SK-N-SH (cell line): Measurements from ENCODE around the gene HDHD5. TPM values are rescaled to one million over a fixed set of nuclear protein-coding genes. Genes with fewer than 3 reads are reported as not detected.

Source experiments
- CTCF ChIA-PET: fragments of 300-600, 350-600 bp; formaldehyde crosslinking; extraction: SDS; loops from one replicate; lab custom pipeline; 2021; lab: Yijun Ruan, JAX
- POLR2A ChIA-PET: fragments of 350-600 bp; sonication (Branson Sonifier 250); formaldehyde crosslinking; extraction: SDS; loops from one replicate; lab custom pipeline; 2020; ENCODE audit warnings: antibody characterized with exemption, inconsistent platforms; lab: Yijun Ruan, JAX
- DNase-seq: peaks from one replicate; pipeline ENCODE4 v3.0.0; 2012
- H2AFZ ChIP-seq: fragments of 200-600 bp; sonication (generic); 2 replicates; pipeline ENCODE4 v1.8.1; 2016; ENCODE audit warnings: antibody characterized with exemption, mild to moderate bottlenecking, low read depth
- H3F3A ChIP-seq: fragments of 200-600 bp; sonication (generic); replicated peaks from 2 replicates; pipeline ENCODE3; 2016; ENCODE audit warnings: antibody characterized with exemption, mild to moderate bottlenecking; ENCODE audit not compliant: insufficient read depth
- H3K27ac ChIP-seq, 2 experiments: fragments of 200-500 bp in 1 of 2; fragments of 200-600 bp in 1 of 2; sonication (Bioruptor generic) in 1 of 2; sonication (generic), shearing (Covaris generic) in 1 of 2; 2 replicates each; pipeline versions ENCODE4 v1.5.1 to v1.6.1; 2014 to 2016; ENCODE audit warnings: low read depth in 2 of 2, inconsistent platforms in 1 of 2, low read length in 1 of 2, mild to moderate bottlenecking in 1 of 2, mixed read lengths in 1 of 2
- H3K27me3 ChIP-seq: fragments of 200-600 bp; sonication (generic), shearing (Covaris generic); 2 replicates; pipeline ENCODE4 v1.6.1; 2016; ENCODE audit warnings: mixed run types; ENCODE audit not compliant: insufficient read depth
- H3K36me3 ChIP-seq, 2 experiments: fragments of 200-500 bp in 1 of 2; fragments of 200-600 bp in 1 of 2; sonication (Bioruptor generic) in 1 of 2; sonication (generic) in 1 of 2; replicated peaks in 1 of 2; 2 replicates each; pipeline versions ENCODE3 to v1.5.1; 2014 to 2016; ENCODE audit warnings: low read length in 1 of 2, mild to moderate bottlenecking in 1 of 2; ENCODE audit not compliant: insufficient read depth in 2 of 2, control insufficient read depth in 1 of 2
- H3K4me1 ChIP-seq, 2 experiments: fragments of 200-500 bp in 1 of 2; fragments of 200-600 bp in 1 of 2; sonication (Bioruptor generic) in 1 of 2; sonication (generic), shearing (Covaris generic) in 1 of 2; 2 replicates each; pipeline versions ENCODE4 v1.5.1 to v1.6.1; 2014 to 2016; ENCODE audit warnings: low read depth in 1 of 2, low read length in 1 of 2, mixed run types in 1 of 2; ENCODE audit not compliant: insufficient read depth in 2 of 2, control insufficient read depth in 1 of 2
- H3K4me2 ChIP-seq: fragments of 200-600 bp; sonication (generic), shearing (Covaris generic); 2 replicates; pipeline ENCODE4 v1.6.1; 2017; ENCODE audit warnings: mixed run types
- H3K4me3 ChIP-seq, 2 experiments: fragments of 200-500 bp in 1 of 2; fragments of 200-600 bp in 1 of 2; sonication (Bioruptor generic) in 1 of 2; sonication (generic), shearing (Covaris generic) in 1 of 2; 2 replicates each; pipeline versions ENCODE4 v1.5.1 to v1.8.1; 2014 to 2016; ENCODE audit warnings: low read depth in 2 of 2, inconsistent platforms in 1 of 2, low read length in 1 of 2, mild to moderate bottlenecking in 1 of 2, mixed read lengths in 1 of 2, moderate library complexity in 1 of 2
- H3K79me2 ChIP-seq: fragments of 200-600 bp; sonication (generic); 2 replicates; pipeline ENCODE4 v1.8.1; 2017; ENCODE audit warnings: mild to moderate bottlenecking; ENCODE audit not compliant: insufficient read depth
- H3K9ac ChIP-seq: fragments of 200-600 bp; sonication (generic); 2 replicates; pipeline ENCODE4 v1.6.1; 2017; ENCODE audit warnings: mixed run types
- H3K9me2 ChIP-seq: fragments of 200-600 bp; sonication (generic); 2 replicates; pipeline ENCODE4 v1.6.1; 2017; ENCODE audit warnings: mixed run types
- H3K9me3 ChIP-seq: fragments of 200-600 bp; sonication (generic); 2 replicates; pipeline ENCODE4 v1.6.1; 2017; ENCODE audit warnings: mixed run types, mild to moderate bottlenecking, moderate library complexity
- H4K20me1 ChIP-seq: fragments of 200-600 bp; sonication (generic); 2 replicates; pipeline ENCODE4 v1.6.1; 2017; ENCODE audit warnings: mild to moderate bottlenecking, mixed run types; ENCODE audit not compliant: insufficient read depth
- FOXJ3 ChIP-seq: sonication (generic); formaldehyde crosslinking; IDR thresholded peaks from 2 replicates; pipeline ENCODE4 v1.5.1; 2020; ENCODE audit warnings: mild to moderate bottlenecking, missing genetic modification reagents
- JUND ChIP-seq: IDR thresholded peaks from 2 replicates; pipeline ENCODE4 v1.4.0; 2012
- MXI1 ChIP-seq: IDR thresholded peaks from 2 replicates; pipeline ENCODE4 v1.6.1; 2012; ENCODE audit warnings: mild to moderate bottlenecking, low read depth, low read length, improper control_type of control experiment
- NRF1 ChIP-seq: IDR thresholded peaks from 2 replicates; pipeline ENCODE4 v1.6.1; 2012; ENCODE audit warnings: low read depth, mild to moderate bottlenecking, low read length
- POLR2AphosphoS5 ChIP-seq: IDR thresholded peaks from 2 replicates; pipeline ENCODE4 v1.6.1; 2012; ENCODE audit warnings: low read depth, low read length
- RAD21 ChIP-seq: IDR thresholded peaks from 2 replicates; pipeline ENCODE4 v1.6.1; 2012; ENCODE audit warnings: mild to moderate bottlenecking, low read length
- RFX5 ChIP-seq: IDR thresholded peaks from 2 replicates; pipeline ENCODE4 v1.6.1; 2012; ENCODE audit warnings: mild to moderate bottlenecking, improper control_type of control experiment, low read length
- SIN3A ChIP-seq: IDR thresholded peaks from 2 replicates; pipeline ENCODE4 v1.6.1; 2012; ENCODE audit warnings: low read depth, mild to moderate bottlenecking, low read length, moderate library complexity, borderline replicate concordance
- TAF1 ChIP-seq: IDR thresholded peaks from 2 replicates; pipeline ENCODE4 v1.6.1; 2012; ENCODE audit warnings: low read depth, mild to moderate bottlenecking, low read length, moderate library complexity, borderline replicate concordance
- TCF12 ChIP-seq: IDR thresholded peaks from 2 replicates; pipeline ENCODE4 v1.4.0; 2012
- USF1 ChIP-seq: IDR thresholded peaks from 2 replicates; pipeline ENCODE4 v1.4.0; 2012; ENCODE audit warnings: low read depth, borderline replicate concordance
- USF2 ChIP-seq: fragments of 150-350 bp; IDR thresholded peaks from 2 replicates; pipeline ENCODE4 v1.6.1; 2017; ENCODE audit warnings: antibody characterized with exemption, low read length, low read depth, borderline replicate concordance
- ZBTB33 ChIP-seq: IDR thresholded peaks from 2 replicates; pipeline ENCODE4 v1.4.0; 2012; ENCODE audit warnings: low read depth, borderline replicate concordance
- WGBS: methylation state at CpG from one replicate; pipeline ENCODE4 v1.1.6; 2017; ENCODE audit warnings: low lambda C conversion rate; 5-methylcytosine and 5-hydroxymethylcytosine counted together
- polyA plus RNA-seq, 3 experiments: library from polyadenylated mRNA; depleted of rRNA; stranded (reverse); fragments of >200 nt; gene quantifications; 2 replicates each; pipeline ENCODE4 v1.2.3, GENCODE V29; 2012
- TF ChIP-seq, protein P1 (sequence below): fragments of 150-350 bp; IDR thresholded peaks from 2 replicates; pipeline ENCODE4 v1.6.1; 2016; ENCODE audit warnings: mild to moderate bottlenecking, low read depth, low read length

Gene HDHD5
- polyA plus RNA-seq, 1 of the 3 experiments (the other 2 are of a cell fraction), result 43.3 TPM

- H3K9me3 ChIP-seq, result no peaks in the 10 kb centered on the region
- POLR2A ChIA-PET, result no interaction called here
- no peak overlapping the region for H3K9ac ChIP-seq
- H3K4me3 ChIP-seq, result no peak overlapping the region
- H3K27me3 ChIP-seq, result no peaks in the 10 kb centered on the region
- H3K36me3 ChIP-seq, result no peaks in the 10 kb centered on the region
- H3F3A ChIP-seq, result no peaks in the 10 kb centered on the region
- no peaks in the 10 kb centered on the region for H3K4me1 ChIP-seq
- no peak for DNase-seq
- no peak for TF ChIP-seq SIN3A
- no peak for TF ChIP-seq USF2
- no peak for TF ChIP-seq TAF1
- TF ChIP-seq, protein P1, sequence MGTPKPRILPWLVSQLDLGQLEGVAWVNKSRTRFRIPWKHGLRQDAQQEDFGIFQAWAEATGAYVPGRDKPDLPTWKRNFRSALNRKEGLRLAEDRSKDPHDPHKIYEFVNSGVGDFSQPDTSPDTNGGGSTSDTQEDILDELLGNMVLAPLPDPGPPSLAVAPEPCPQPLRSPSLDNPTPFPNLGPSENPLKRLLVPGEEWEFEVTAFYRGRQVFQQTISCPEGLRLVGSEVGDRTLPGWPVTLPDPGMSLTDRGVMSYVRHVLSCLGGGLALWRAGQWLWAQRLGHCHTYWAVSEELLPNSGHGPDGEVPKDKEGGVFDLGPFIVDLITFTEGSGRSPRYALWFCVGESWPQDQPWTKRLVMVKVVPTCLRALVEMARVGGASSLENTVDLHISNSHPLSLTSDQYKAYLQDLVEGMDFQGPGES, result no peak
- TF ChIP-seq MXI1, result no peak
- TF ChIP-seq, all 33 proteins: peak for 0
- Histone ChIP-seq H2AFZ (no peak overlapping the region), H3K79me2 (no peaks in the 10 kb centered on the region), H3K27ac (no peak overlapping the region), H4K20me1 (no peaks in the 10 kb centered on the region), H3K4me2 (no peak overlapping the region), H3K9me2 (no peaks in the 10 kb centered on the region)
- WGBS, result 43% methylated on average over 9 of the region's 9 CpGs
- CTCF ChIA-PET, result interaction anchor here (1.0 to 2.7 kb wide), 2 partner anchors 55 to 59 kb away, joined by 3 to 15 read pairs; no protein-coding TSS in a partner anchor
These were observed 46.5 kb downstream of the HDHD5 start for GRCh38 chr22:17112491-17113042.

GRCh38 chr22:17110791-17111550 lies 48.1 kb downstream of the HDHD5 start:
- no peaks in the 10 kb centered on the region for H3K9me2 ChIP-seq
- H3K4me2 ChIP-seq, result no peak overlapping the region
- H3K4me3 ChIP-seq, result no peak overlapping the region
- H3K27me3 ChIP-seq, result no peaks in the 10 kb centered on the region
- DNase-seq, result no peak
- no peaks in the 10 kb centered on the region for H3K4me1 ChIP-seq
- H3K9me3 ChIP-seq, result no peaks in the 10 kb centered on the region
- H3K36me3 ChIP-seq, result no peaks in the 10 kb centered on the region
- H3F3A ChIP-seq, result no peaks in the 10 kb centered on the region
- H3K9ac ChIP-seq, result no peak overlapping the region
- no peak overlapping the region for H2AFZ ChIP-seq
- WGBS, result 37% methylated on average over 13 of the region's 13 CpGs
- CTCF ChIA-PET, result interaction anchor here (0.7 to 2.7 kb wide), 8 partner anchors 9 to 407 kb away, joined by 3 to 15 read pairs (median 4); partner anchors contain the start of gene TMEM121B
- H3K79me2 ChIP-seq, result no peaks in the 10 kb centered on the region
- TF ChIP-seq POLR2AphosphoS5, result no peak
- no peak for TF ChIP-seq NRF1
- TF ChIP-seq FOXJ3, result no peak
- no peak for TF ChIP-seq JUND
- no peak for TF ChIP-seq TCF12
- TF ChIP-seq RAD21, result no peak
- no peak for TF ChIP-seq RFX5
- TF ChIP-seq SIN3A, result no peak
- TF ChIP-seq, protein P1, result no peak
- no peak for TF ChIP-seq ZBTB33
- no peak for TF ChIP-seq USF1
- no peak for TF ChIP-seq TAF1
- POLR2A ChIA-PET, result no interaction called here
- H3K27ac ChIP-seq, result no peak overlapping the region
- no peaks in the 10 kb centered on the region for H4K20me1 ChIP-seq
